GM23338 (cell line): ENCODE measurements around the gene NFATC3.

Experiments used
- CREB1 ChIP-seq: fragments of 250-450 bp; sonication (Bioruptor Pico); IDR thresholded peaks from 2 replicates; pipeline ENCODE4 v1.5.0; 2020; ENCODE audit warnings: low read depth, mild to moderate bottlenecking, moderate library complexity
- EZH2 ChIP-seq: fragments of 200-600 bp; sonication (generic); IDR thresholded peaks from one replicate; pipeline ENCODE4 v1.8.0; 2017; ENCODE audit warnings: antibody characterized with exemption, mild to moderate bottlenecking, low read depth; ENCODE audit not compliant: unreplicated experiment
- EZH2phosphoT487 ChIP-seq: fragments of 200-600 bp; sonication (generic); IDR thresholded peaks from one replicate; pipeline ENCODE4 v1.8.1; 2018; ENCODE audit warnings: antibody characterized with exemption; ENCODE audit not compliant: unreplicated experiment
- NANOG ChIP-seq: IDR thresholded peaks from 2 replicates; pipeline ENCODE4 v1.6.1; 2016; ENCODE audit warnings: antibody characterized with exemption, borderline replicate concordance
- POLR2AphosphoS5 ChIP-seq: IDR thresholded peaks from 2 replicates; pipeline ENCODE4 v1.6.1; 2016; ENCODE audit warnings: antibody characterized with exemption, low read depth
- STAT1 ChIP-seq: IDR thresholded peaks from one replicate; pipeline ENCODE4 v1.6.1; 2016; ENCODE audit warnings: antibody characterized with exemption; ENCODE audit not compliant: unreplicated experiment
- ZNF331 ChIP-seq: fragments of 250-450 bp; sonication (Bioruptor Pico); IDR thresholded peaks from 2 replicates; pipeline ENCODE4 v1.5.0; 2020; ENCODE audit warnings: low read depth, mild to moderate bottlenecking, moderate library complexity
- TF ChIP-seq, protein P1 (sequence below), 2 experiments: fragments of 200-600 bp in 1 of 2; sonication (generic) in 1 of 2; conservative IDR thresholded peaks; 2 replicates each; pipeline versions ENCODE4 v1.5.1 to v1.6.1; 2016 to 2017; ENCODE audit warnings: antibody characterized with exemption in 2 of 2, low read depth in 2 of 2, mild to moderate bottlenecking in 2 of 2, moderate library complexity in 1 of 2
- TF ChIP-seq, protein P2 (sequence below): IDR thresholded peaks from one replicate; pipeline ENCODE4 v1.6.1; 2018; ENCODE audit warnings: antibody characterized with exemption; ENCODE audit not compliant: unreplicated experiment

DNA sequence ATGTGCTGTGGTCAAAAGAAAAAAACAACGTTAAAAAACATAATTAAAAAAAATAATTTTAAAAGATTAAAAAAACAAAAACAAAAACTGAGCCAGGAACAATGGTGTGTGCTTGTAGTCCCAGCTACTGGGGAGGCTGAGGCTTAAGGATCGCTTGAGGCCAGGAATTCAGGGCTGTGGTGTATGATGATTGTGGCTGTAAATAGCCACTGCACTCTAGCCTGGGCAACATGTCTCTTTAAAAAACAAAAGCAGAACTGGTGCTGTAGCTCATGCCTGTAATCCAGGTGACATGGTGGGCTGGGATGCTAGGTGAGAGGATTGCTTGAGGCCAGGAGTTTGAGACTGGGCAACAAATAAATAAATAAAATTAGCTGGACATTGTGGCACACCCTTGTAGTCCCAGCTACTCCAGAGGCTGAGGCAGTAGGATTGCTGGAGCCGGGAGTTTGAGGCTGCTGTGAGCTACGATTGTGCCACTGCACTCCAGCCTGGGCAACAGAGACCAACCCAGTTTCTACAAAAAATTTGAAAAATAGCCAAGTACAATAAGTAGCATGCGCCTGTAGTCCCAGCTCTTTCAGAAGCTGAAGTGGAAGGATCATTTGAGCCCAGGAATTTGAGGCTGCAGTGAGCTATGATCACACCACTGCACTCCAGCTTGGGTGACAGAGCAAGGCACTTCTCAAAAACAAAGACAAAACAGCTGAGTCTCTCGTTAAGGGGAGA, 43.6 kb downstream of the NFATC3 start:
- TF ChIP-seq, protein P1, sequence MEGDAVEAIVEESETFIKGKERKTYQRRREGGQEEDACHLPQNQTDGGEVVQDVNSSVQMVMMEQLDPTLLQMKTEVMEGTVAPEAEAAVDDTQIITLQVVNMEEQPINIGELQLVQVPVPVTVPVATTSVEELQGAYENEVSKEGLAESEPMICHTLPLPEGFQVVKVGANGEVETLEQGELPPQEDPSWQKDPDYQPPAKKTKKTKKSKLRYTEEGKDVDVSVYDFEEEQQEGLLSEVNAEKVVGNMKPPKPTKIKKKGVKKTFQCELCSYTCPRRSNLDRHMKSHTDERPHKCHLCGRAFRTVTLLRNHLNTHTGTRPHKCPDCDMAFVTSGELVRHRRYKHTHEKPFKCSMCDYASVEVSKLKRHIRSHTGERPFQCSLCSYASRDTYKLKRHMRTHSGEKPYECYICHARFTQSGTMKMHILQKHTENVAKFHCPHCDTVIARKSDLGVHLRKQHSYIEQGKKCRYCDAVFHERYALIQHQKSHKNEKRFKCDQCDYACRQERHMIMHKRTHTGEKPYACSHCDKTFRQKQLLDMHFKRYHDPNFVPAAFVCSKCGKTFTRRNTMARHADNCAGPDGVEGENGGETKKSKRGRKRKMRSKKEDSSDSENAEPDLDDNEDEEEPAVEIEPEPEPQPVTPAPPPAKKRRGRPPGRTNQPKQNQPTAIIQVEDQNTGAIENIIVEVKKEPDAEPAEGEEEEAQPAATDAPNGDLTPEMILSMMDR (conservative IDR thresholded peaks at IDR 0.05; ENCODE audit: low read depth in 2 of 2): no peak
- no peak for TF ChIP-seq EZH2
- TF ChIP-seq NANOG: no peak
- no peak for TF ChIP-seq POLR2AphosphoS5
- TF ChIP-seq, protein P2, sequence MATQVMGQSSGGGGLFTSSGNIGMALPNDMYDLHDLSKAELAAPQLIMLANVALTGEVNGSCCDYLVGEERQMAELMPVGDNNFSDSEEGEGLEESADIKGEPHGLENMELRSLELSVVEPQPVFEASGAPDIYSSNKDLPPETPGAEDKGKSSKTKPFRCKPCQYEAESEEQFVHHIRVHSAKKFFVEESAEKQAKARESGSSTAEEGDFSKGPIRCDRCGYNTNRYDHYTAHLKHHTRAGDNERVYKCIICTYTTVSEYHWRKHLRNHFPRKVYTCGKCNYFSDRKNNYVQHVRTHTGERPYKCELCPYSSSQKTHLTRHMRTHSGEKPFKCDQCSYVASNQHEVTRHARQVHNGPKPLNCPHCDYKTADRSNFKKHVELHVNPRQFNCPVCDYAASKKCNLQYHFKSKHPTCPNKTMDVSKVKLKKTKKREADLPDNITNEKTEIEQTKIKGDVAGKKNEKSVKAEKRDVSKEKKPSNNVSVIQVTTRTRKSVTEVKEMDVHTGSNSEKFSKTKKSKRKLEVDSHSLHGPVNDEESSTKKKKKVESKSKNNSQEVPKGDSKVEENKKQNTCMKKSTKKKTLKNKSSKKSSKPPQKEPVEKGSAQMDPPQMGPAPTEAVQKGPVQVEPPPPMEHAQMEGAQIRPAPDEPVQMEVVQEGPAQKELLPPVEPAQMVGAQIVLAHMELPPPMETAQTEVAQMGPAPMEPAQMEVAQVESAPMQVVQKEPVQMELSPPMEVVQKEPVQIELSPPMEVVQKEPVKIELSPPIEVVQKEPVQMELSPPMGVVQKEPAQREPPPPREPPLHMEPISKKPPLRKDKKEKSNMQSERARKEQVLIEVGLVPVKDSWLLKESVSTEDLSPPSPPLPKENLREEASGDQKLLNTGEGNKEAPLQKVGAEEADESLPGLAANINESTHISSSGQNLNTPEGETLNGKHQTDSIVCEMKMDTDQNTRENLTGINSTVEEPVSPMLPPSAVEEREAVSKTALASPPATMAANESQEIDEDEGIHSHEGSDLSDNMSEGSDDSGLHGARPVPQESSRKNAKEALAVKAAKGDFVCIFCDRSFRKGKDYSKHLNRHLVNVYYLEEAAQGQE: no peak
- TF ChIP-seq ZNF331 (CRISPR knock-in tag): no peak
- no peak for TF ChIP-seq STAT1
- no peak for TF ChIP-seq EZH2phosphoT487
- TF ChIP-seq CREB1 (CRISPR knock-in tag): no peak
